ENCODE data around the gene SLMAP.

SLMAP gene

GRCh38 chr3:57937092-57937491, 181.0 kb downstream of the SLMAP start:
- no peak for DNase-seq (ENCODE audit: low read depth)
- no peak overlapping the region for H3K4me3 ChIP-seq (ENCODE audit: control insufficient read depth, low read depth, low read length)
- TF ChIP-seq CTCF (conservative IDR thresholded peaks at IDR 0.05; ENCODE audit: control insufficient read depth, insufficient read depth, low read depth, low read length): no peak

- DNase-seq (ENCODE audit: low read depth): no peak
- TF ChIP-seq CTCF (conservative IDR thresholded peaks at IDR 0.05; ENCODE audit: control insufficient read depth, insufficient read depth, low read depth, low read length): no peak
- no peak overlapping the region for H3K4me3 ChIP-seq (ENCODE audit: control insufficient read depth, low read depth, low read length)
Observed at GRCh38 chr3:57939775-57940174, 183.7 kb downstream of the SLMAP start.

GRCh38 chr3:57942388-57942787, 186.3 kb downstream of the SLMAP start:
- DNase-seq (ENCODE audit: low read depth): no peak
- no peak overlapping the region for H3K4me3 ChIP-seq (ENCODE audit: control insufficient read depth, low read depth, low read length)
- no peak for TF ChIP-seq CTCF (conservative IDR thresholded peaks at IDR 0.05; ENCODE audit: control insufficient read depth, insufficient read depth, low read depth, low read length)

GRCh38 chr3:57942872-57943283, 186.8 kb downstream of the SLMAP start:
- DNase-seq (ENCODE audit: low read depth): no peak
- no peak overlapping the region for H3K4me3 ChIP-seq (ENCODE audit: control insufficient read depth, low read depth, low read length)
- no peak for TF ChIP-seq CTCF (conservative IDR thresholded peaks at IDR 0.05; ENCODE audit: control insufficient read depth, insufficient read depth, low read depth, low read length)

GRCh38 chr3:57943525-57944495, 187.7 kb downstream of the SLMAP start:
- TF ChIP-seq CTCF (conservative IDR thresholded peaks at IDR 0.05; ENCODE audit: control insufficient read depth, insufficient read depth, low read depth, low read length): no peak
- no peak overlapping the region for H3K4me3 ChIP-seq (ENCODE audit: control insufficient read depth, low read depth, low read length)
- DNase-seq (ENCODE audit: low read depth): no peak

- DNase-seq (ENCODE audit: low read depth): no peak
- H3K4me3 ChIP-seq (ENCODE audit: control insufficient read depth, low read depth, low read length): no peak overlapping the region
- TF ChIP-seq CTCF (conservative IDR thresholded peaks at IDR 0.05; ENCODE audit: control insufficient read depth, insufficient read depth, low read depth, low read length): no peak
Observed at GRCh38 chr3:57946970-57947381, 190.9 kb downstream of the SLMAP start.

Measured in fibroblast of mammary gland (primary cell).